HUDEP-2 (cell line): Measurements from ENCODE around the gene CERS6.

Source experiments
- DNase-seq, 76 experiments: peaks; one replicate each; lab custom pipeline; 2025; ENCODE audit not compliant: unreplicated experiment in 76 of 76; lab: John Stamatoyannopoulos, UW

The CERS6 gene

DNA sequence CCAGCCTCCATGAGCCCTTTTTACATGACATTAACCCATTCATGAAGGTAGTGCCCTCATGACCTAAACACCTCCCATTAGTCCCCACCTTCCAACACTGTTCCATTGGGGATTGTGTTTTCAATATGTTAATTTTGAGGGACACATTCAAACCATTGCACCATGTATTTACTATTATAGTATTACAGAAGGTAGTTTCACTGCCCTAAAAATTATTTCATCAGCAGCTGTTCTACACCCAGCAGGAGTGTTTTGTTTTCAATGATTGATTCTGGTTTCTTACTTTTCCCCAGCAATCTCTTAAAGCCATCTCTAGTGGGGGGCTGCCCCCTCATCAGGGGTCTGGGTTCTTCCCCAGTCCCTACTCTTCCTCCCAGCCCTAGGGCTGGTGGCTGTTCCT is 71.9 kb downstream of the CERS6 start:
- DNase-seq = no peak

DNA sequence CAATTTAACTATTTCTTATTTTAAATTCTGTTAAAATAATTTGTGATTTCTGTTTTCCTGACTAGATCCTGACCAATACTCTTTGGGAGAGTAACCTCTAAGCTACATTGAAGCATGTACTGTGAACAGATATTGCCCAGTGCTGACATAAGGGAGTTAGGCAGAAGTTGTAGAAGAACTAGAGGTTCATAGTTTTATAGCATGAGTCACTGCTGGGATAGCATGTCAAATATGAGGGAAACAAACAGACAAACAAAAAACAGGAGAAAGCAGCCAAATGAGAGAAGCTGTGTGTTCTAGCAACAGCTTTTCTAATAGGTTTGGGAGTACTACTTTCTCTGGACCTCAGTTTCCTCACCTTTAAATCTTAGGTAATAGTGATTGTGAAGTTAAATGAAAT is 72.4 kb downstream of the CERS6 start:
- DNase-seq = no peak

DNA sequence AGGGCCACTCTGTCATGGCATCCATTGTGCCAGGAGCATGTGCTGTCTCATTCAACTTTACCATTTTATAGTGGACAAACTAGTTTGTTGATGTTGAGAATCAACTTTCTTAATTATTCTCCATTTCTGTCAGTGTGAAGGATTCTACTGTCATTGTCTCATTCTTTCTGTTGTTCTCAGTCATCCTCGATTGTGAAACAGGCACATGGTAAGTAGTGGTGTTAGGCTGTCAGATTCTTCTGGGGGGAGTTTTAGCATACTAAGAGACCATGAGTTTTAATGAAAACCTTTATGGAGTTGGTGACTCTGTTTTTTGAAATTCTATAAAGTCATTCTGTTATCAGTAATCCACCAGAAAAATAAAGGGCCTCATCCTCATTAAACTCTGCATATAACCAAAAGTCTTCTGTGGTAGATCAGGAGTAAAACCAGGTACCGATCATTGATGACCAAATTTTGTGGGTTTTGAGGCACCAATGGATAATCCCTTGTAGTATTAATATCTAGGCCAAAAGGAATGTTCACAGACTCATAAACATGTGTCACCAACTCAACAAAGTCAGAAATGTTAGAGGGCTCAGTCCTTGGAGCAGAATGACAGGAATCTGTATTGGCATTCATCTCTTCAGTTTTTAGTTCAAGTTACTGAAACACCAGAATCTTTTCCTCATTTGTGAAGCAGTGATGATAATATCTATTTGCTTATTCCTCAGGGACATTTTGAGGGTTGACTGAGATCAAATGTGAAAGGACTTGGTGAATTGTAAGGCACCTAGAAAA is 73.2 kb downstream of the CERS6 start:
- DNase-seq = no peak

DNA sequence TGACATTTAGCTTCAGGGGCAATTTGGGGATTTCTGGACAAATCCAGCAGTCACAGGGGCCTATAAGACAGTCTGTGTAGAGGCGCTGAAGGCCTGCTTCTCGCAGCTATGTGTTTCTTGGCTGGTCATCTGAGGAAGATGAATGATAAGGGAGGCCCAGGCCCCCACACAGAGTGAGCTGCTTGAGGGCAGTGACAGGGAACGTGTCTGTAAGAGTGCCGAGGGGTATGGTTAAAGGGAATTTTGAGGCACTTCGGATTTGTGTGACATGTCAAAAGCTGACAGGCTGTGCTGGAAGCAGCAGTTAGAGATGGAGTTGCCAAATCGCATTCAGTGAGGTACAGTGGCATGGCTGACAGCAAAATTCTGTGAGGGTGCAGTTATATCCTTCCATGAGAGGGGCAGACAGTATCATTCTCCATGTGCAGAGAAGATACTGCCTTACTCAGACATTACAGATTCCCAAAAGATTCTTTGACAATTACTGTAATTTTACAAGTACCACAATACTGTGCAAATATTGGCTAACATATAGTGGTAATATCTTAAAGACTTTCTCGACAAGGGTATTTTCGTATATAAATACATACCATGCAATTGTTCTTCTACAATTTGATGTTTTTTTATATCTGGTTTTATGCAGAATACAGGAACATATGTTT is 74.0 kb downstream of the CERS6 start:
- DNase-seq = peak in 3 of 76 experiments; percentile 3 to 6 (median 4)

- DNase-seq = no peak
Measured at GRCh38 chr2:168530982-168531622, 75.0 kb downstream of the CERS6 start.

- no peak for DNase-seq
Measured at GRCh38 chr2:168534926-168535325, 78.9 kb downstream of the CERS6 start.

GRCh38 chr2:168536925-168537466 is 80.9 kb downstream of the CERS6 start:
- DNase-seq = no peak

DNA sequence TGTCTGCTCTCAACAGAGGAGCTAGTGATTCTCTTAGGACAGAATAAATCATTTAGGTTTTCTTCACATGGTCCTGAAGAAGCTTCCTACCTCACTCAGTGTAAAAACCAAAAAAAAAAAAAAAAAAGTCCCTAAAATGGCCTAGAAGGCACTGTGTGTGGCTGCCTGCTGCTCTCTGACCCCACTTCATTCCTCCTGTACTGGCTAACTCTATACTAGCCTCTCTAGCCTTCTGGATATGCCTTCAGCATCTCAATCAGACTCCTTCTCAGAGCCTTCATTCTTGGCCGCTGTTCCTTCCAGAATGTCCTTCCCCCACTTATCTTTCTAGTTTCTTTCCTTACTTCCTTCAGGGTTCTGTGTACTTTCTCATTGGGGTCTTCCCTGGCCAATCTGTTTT is 82.1 kb downstream of the CERS6 start:
- DNase-seq = no peak

- DNase-seq = no peak
Measured at GRCh38 chr2:168538534-168538933, 82.5 kb downstream of the CERS6 start.

DNA sequence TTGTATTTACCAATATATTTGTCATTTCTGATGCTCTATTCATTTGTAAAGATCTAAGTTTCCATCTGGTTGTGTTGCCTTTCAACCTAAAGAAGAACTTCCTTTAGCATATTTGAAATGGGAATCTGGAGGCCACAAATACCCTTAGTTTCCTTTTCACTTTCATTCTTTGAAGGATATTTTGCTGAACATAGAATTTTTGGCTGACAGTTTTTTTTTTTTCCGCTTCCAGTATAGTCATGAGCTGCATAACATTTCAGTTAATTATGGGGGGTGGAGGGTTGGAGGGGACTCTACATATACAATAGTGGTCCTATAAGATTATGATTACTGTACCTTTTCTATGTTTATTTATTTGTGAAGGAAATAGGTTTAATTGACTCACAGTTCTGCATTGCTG is 83.9 kb downstream of the CERS6 start:
- no peak for DNase-seq

DNA sequence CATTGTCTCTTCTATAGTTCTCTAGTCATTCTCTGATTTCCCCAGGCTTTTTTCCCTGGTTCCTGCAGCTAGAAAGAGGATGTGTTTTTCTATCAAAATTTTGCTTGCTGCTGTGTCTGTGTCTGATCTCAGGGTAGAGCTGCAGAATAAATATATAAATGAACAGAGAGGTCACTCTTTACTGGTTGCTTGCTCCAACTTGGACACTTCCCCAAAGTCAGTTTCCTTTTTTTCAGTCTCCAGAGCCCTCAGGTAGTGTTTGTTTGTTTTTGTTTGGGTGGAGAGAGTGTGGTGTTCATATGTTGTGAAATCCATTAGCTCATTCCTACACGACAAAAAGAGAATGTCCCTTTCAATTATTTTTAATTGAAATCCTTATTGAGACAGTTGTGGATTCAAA is 85.8 kb downstream of the CERS6 start:
- DNase-seq = no peak

DNA sequence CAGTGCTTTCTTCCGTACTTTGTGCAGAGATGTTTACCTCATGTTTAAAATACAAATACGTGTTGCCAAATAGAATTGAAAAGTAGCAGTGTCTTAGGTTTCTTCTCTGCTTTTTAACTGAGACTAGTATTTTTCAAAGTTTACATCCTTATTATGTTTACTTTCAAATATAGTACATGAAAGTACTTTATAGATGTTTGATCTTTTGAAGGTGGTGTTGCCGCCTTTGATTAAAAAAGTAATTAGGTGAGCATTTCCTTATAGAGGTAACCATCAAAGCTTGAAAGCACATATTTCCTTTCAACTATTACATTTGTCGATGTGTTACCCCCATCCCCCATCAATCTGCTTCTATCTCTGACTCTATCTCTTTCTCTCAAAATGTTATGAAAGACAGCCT is 87.0 kb downstream of the CERS6 start:
- DNase-seq = no peak

DNA sequence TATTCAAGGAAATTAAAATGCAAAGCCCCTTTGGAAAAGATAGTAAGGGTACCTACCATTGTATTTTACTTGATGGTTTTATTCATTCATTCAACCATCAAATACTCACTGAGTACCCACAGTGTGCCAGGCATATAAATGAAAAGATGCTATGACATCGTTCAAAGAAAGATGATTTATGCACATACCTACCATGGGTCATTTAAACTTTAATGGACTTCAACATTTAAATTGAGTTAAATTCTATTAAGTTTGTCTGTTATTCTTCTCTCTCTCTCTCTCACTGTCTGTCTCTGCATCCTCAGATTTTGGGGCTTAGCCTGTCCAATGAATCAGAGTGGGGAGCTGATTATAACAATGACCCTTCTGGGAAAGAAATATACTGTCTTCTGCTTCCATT is 87.9 kb downstream of the CERS6 start:
- DNase-seq = no peak

- DNase-seq = no peak
Measured at GRCh38 chr2:168545439-168546082, 89.5 kb downstream of the CERS6 start.

- no peak for DNase-seq
Measured at GRCh38 chr2:168550670-168551069, 94.6 kb downstream of the CERS6 start.

- DNase-seq = no peak
Measured at GRCh38 chr2:168552450-168552856, 96.4 kb downstream of the CERS6 start.

DNA sequence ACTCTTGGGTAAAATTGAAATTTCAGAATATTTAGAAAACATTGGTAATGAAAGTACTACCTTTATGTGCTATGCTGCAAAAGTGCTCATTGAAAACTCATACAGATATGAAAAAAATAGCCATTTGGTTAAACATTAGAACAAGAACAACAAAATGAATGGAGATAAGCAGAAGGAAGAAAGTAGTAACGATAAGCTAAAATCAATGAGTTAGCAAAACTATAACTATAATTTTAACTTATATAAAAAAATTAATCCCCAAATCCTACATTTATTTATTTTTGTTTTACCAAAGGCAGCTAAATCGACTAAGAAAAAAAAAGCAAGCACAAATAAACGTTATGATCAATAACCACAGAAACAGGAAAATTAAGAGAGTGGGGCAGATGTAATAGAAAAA is 99.2 kb downstream of the CERS6 start:
- no peak for DNase-seq

DNA sequence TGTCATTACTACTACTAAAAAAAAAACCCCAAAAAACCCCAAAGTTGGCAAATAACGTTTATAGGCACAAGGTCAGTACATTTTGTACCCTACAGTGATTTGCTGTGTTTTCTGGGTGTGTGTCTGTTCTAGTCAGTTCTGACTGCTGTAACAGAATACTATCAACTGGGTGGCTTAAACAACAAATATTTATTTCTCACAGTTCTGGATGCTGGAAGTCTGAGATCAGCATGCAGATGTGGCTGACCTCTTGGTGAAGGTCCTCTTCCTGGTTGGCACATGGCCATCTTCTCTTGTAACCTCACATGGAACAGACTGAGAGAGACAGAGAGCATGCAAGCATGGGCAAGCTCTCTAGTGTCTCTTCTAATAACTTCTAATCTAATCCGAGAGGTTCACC is 103.1 kb downstream of the CERS6 start:
- no peak for DNase-seq

GRCh38 chr2:168560817-168561499 is 104.9 kb downstream of the CERS6 start:
- no peak for DNase-seq

DNA sequence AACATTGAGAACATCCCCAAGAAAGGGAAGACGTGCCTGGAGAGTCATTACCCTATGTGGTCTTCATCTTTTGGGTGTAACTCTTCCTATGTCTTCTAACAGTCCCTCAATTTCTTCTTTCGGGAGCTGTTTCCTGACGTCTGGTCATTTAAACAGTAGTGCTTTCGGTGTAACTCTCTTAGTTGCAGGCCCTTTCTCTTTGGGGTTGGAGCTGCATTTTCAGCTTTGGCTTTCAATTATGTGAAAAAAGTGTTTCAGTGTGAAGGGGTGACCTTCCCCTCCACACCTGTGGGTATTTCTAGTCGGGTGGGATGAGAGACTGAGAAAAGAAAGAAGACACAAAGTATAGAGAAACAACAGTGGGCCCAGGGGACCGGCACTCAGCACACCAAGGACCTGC is 105.9 kb downstream of the CERS6 start:
- no peak for DNase-seq

- no peak for DNase-seq
Measured at GRCh38 chr2:168562971-168563370, 106.9 kb downstream of the CERS6 start.
